COR-L47 (cell line): Measurements from ENCODE around the gene LRRC8E.
A peak's percentile ranks its signal among the peaks of the same experiment; 100 is the strongest.

ENCODE experiments used
- DNase-seq: peaks from one replicate; lab custom pipeline; 2025; lab: John Stamatoyannopoulos, UW

The LRRC8E gene

DNA sequence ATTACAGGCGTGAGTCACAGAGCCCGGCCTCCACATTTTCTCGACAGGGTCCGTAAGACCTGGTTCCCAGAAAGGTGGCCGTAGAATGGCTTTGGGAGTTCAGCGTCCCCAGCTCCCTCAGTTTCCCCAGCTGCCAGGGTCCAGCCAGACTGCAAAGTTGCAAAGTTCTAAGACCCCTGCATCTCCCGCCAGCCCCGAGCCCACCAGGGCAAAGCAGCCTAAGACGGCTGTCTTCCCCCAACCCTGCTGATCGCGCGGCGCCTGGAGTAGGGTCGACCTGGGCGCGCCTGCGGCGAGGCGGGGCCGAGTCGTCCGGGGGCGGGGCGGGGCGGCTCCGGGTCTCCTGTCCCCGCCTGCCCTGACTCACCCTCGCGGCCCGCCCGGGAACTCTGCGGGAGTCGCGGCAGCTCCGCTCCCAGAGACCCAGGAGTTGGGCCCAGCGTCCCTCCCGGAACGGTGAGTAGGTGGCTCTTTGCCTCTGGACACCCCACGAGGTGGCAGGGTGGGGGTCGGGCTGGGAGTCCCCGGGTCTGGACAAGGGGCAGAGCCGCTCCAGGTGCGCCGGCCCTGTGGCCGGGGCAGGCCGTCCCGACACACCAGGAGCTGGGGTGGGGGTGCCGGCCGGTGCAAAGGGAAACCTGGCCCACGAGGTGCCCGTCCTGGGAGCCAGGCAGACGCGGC lies at the start of gene LRRC8E:
LRRC8E (plus strand) TSS at position 366 of the 681 bp plus-strand sequence. CDS start 7,094 bp downstream, outside the sequence.
- DNase-seq = no peak

DNA sequence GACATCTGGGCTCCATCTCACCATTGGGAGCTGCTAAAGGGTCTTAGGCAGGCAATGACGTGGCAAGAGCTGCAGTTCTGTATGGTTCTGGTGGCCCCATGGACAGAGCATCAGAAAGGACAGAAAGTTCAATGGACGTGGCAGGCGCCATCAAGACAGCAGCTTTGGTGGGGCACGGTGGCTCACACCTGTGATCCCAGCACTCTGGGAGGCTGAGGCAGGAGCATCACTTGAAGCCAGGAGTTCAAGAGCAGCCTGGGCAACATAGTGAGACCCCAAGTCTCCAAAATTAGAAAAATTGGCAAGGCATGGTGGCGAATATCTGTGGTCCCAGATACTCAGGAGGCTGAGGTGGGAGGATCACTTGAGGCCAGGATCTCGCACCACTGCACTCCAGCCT lies 48.8 kb upstream of the LRRC8E start:
- no peak for DNase-seq

DNA sequence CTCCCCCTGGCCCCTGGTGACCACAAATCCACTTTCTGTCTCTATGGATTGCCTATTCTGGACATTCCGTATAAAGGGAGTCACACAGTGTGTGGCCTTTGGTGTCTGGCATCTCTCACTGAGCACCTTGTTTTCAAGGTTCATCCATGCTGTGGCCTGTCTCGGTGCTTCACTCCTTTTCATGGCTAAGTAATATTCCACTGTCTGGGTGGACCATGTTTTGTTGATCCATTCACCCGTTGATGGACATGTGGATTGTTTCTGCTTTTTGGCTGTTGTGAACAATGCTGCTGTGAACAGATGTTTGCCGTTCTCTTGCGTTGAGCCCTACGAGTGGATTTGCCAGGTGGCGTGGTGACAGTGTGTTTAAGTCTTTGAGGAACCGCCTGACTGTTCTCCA lies 47.7 kb upstream of the LRRC8E start:
- no peak for DNase-seq

DNA sequence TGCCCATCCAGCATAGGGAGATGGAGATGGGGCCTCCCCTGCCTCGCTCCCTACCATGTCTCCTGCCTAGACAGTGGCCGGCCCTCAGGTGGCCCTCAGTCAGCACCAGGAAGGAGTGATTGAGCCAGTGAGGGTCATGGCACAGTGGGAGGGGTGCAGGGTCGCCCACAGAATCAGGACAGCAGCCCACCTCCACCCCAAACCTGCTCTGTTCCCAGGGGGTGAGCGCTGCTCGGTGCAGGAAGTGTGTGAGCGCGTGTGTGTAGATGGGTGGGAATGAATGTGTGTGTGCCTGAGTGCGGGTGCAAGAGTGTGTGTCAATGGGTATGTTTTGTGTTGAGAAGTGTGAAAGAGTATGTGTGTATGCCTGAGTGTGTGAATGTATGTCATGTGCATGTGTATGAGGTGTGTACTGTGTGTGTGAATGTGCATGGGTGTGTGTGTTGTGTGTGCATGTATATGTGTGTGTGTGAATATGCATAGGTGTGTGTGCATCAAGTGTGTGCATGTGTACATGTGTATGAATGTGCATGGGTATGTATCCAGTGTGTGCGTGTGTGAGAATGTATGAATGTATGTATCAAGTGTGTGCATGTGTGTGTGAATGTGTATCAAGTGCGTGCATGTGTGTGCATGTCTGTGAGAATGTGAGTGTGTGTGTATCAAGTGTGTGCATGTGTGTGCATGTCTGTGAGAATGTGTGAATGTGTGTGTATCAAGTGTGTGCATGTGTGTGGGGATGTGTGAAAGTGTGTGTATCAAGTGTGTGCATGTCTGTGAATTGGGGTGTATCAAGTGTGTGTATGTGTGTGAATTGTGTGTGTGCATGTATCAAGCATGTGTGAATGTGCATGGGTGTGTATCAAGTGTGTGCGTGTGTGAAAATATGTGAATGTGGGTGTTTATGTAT lies 46.3 kb upstream of the LRRC8E start:
- DNase-seq = no peak

DNA sequence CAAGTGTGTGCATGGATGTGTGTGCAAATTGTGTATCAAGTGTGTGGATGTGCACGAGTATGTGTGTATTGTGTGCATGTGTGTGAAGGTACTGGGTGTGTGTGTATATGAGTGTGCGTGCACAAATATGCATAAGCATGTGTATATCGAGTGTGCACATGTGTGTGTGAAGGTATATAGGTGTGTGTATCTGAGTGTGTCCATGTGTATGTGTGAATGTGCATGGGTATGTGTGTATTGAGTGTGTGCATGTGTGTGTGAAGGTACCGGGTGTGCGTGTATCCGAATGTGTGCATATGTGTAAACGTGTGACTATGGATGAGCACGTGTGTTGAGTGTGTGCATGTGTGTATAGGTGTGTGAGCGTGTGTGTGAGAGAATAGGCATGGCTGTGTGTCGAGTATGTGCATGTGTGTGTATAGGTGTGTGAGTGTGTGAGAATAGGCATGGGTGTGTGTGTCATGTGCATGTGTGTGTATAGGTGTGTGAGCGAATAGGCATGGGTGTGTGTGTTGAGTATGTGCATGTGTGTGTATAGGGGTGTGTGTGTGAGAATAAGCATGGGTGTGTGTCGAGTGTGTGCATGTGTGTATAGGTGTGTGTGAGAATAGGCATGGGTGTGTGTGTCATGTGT lies 45.5 kb upstream of the LRRC8E start:
- DNase-seq = no peak

DNA sequence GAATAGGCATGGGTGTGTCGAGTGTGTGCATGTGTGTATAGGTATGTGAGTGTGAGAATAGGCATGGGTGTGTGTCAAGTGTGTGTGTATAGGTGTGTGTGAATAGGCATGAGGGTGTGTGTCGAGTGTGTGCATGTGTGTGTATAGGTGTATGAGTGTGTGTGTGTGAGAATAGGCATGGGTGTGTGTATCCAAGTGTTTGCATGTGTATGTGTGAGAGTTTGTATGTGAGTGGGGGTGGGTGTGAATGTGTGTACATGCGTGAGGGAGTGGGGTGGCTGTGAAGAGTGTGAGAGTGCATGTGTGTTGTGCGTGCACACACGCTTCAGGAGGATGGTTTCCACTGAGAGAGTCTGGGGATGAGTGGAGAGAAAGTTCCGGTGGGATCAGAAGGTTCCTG lies 44.8 kb upstream of the LRRC8E start:
- no peak for DNase-seq

DNA sequence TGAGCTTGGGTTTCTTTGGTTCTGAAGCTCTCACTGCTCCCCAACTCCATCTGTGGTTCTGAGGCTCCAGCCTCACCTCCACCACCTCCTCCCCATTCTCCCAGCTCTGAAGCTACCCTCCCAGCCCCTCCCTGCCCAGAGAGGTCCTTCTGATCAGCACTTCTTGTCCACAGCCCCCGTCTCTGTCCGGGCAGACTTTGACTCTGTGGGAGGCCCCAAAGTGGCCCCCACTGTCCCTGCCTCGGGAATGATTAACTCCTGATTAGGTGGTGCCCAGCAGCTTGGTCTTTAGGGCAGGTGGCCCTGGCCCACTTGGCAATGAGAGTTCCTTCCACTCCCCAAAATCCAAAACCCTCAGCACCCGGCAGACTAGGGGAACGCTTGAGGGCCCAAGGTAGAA lies 43.9 kb upstream of the LRRC8E start:
- DNase-seq = no peak

DNA sequence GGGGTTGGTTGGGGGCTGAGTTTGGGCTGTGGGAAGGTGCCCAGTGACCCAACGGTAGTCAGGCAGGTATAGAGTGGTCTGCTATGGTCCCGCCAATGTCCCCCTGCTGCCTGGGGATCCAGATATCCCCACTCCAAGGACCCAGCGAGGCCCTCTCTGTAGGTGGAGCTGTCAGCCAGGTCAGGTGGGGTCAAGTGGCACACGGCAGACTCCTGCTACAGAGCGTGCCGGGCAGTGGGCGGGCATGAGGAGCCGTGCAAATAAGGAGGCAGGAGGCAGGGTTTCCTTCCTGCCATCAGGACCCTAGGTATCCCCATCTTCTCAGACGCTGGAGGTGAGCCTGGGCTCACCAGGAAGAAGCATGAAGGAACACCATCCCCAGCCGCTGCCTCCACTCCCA lies 43.4 kb upstream of the LRRC8E start:
- no peak for DNase-seq

DNA sequence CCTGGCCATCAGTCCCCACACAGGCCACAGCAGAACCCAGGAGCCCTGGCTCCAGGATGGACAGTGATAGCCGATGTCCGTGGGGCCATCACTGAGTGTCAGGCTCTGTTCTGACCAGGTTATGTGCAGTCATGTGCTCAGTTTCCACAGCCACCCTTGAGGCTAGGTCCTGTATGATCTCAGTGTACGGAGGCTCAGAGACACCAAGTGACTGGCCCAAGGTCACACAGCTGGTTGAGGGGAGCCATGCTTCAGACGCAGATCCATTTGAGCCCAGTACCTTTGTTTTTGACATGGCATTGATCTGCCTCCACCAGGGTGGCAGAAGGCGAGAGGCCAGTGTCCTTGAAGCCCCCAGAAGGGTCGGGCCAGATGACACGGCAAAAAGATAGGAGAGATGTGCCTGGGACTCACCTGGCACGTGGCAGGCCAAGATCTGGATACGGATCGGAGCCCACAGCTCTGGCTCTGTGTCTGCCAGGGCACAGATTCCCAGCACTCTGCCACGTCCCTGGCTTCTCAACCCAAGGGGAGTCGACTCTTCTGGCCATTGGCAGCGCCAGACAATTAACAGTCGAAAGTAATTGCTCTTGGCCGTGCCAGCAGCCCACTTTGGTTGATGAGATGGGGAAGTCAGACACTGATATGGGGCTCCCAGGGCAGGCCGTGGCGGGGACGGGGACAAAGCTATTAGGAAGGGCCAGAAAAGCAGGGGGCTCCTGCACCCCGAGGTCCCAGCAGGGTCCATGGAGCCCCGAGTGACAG lies 42.7 kb upstream of the LRRC8E start:
- DNase-seq = no peak

DNA sequence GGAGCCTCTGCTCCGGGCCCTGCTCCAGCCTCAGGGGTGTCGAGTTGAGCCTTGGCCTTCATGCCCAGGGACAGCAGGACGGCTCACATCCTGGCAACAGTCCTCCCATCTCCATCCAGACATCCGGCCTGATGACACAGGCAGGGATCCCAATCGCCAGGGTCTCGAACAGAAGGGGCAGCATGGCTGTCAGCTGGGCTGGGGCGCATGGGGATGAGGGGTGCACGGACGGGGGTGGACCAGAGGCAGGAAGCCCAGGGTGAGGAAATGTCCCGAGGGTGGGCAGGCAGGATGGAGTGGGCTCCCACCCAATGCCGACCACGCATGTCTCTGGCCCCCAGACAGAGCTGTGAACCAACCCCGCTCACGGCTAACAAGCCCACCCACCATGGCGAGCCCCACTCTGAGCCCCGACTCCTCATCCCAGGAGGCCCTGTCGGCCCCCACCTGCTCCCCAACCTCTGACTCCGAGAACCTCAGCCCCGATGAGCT lies 42.1 kb upstream of the LRRC8E start:
- DNase-seq = no peak

DNA sequence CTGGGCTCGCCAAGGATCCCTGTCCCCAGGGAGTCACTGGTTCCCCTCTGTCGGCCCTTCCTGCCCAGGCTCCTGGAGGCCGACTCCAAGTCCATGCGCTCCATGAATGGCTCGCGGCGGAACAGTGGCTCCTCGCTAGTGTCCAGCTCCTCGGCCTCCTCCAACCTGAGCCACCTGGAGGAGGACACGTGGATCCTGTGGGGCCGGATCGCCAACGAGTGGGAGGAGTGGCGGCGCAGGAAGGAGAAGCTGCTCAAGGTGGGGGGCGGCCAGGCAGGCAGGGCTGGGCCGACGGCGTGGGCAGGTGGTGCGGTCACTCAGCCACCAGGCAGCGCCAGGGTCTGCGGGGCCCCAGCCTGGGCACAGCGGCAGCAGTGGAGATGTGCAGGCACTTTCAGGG lies 40.6 kb upstream of the LRRC8E start:
- DNase-seq = no peak

DNA sequence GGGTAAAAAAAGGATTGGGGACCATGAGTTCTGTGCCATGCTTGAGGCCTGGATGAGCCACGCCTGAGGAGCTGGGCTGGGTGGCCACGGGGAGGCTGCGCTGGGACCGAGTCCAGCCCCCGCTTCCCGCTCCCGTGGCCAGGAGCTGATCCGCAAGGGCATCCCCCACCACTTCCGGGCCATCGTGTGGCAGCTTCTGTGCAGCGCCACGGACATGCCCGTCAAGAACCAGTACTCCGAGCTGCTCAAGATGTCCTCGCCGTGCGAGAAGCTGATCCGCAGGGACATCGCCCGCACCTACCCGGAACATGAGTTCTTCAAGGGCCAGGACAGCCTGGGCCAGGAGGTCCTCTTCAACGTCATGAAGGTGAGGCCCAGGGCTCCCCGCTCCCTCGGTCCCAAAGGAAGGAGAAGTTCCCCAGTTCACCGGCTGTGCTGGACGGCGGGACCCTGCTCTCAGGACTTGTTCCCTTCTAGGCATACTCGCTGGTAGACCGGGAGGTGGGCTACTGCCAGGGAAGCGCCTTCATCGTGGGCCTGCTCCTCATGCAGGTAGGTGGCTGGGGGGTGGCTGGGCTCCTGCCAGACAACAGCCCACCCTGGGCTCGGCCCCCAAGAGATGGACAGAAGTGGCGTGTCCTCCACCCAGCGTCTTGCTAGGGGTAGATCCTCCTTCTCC lies 39.4 kb upstream of the LRRC8E start:
- no peak for DNase-seq

DNA sequence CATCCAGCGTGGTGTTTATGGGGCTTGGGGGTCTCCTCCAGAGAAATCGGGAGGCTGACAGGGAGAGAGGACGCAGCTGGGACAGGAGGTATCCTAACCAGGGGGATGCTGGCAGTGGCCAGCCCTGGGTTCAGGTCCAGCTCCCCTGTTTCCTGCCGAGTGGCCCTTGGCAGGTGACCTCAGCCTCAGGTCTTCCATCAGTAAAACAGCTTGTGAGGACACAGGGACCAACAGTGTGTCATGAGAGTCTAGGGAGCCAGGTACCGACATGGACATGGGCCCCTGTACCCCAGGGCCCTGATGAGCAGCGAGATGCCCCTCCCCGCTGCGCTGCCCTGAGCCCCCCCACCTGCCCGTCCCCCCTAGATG lies 38.7 kb upstream of the LRRC8E start:
- no peak for DNase-seq

DNA sequence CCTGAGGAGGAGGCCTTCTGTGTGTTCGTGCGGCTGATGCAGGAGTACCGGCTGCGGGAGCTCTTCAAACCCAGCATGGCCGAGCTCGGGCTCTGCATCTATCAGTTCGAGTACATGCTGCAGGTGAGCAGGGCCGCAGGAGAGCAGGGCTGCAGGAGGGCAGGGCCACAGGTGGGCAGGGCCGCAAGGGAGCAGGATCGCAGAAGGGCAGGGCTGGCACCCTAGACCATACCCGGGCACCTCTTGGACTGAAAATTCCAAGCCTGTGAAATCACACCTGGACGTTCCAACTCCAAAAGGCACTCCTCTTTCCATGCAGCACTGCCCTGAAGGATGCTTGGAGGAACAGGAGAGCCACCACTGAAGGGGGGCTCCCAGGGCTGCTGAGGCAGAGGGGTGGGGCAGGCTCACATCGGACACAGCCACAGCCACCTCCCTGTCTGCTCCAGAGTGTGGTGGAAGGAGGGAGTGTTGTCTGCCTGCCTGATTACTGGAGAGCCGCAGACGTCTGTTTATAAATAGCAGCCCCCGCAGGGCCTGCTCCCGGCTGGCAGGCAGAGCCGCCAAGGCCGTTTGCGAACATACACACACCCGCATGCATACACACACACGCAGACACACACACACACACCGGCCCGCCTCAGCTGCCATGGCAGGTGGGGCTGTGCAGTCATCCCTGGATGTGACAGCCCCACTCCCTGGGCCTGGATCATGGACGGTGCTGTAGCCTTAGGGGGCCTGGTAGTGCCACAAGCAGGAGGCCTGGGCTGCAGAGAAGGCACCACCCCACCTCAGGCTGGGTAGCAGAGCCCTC lies 38.1 kb upstream of the LRRC8E start:
- DNase-seq = no peak

DNA sequence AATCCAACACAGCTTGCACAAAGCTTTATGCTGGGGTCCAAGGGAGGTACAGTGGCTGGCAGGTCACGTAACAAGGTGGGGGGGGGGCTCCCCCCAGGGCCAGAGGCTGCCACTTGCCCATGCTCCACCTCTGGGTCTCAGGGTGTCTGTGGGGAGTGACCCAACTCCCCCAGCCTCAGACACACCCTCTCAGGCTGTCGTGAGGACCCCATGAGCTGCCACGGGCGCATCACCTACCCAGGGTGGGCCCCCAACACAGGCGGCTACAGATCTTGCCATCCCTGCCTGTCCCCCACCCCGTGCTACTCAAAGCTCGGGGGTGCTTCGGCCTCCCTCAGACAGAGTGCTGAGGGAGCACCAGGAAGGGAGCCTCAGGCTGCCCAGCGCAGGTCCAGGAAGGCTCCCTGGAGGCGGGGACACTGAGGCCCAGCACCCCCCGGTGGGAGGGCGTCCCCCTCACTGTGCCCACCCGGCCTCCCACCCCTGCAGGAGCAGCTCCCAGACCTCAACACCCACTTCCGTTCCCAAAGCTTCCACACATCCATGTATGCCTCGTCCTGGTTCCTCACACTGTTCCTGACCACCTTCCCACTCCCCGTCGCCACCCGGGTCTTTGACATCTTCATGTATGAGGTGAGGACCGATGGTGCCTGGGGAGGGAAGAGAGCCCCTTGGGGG lies 37.2 kb upstream of the LRRC8E start:
- DNase-seq = no peak

DNA sequence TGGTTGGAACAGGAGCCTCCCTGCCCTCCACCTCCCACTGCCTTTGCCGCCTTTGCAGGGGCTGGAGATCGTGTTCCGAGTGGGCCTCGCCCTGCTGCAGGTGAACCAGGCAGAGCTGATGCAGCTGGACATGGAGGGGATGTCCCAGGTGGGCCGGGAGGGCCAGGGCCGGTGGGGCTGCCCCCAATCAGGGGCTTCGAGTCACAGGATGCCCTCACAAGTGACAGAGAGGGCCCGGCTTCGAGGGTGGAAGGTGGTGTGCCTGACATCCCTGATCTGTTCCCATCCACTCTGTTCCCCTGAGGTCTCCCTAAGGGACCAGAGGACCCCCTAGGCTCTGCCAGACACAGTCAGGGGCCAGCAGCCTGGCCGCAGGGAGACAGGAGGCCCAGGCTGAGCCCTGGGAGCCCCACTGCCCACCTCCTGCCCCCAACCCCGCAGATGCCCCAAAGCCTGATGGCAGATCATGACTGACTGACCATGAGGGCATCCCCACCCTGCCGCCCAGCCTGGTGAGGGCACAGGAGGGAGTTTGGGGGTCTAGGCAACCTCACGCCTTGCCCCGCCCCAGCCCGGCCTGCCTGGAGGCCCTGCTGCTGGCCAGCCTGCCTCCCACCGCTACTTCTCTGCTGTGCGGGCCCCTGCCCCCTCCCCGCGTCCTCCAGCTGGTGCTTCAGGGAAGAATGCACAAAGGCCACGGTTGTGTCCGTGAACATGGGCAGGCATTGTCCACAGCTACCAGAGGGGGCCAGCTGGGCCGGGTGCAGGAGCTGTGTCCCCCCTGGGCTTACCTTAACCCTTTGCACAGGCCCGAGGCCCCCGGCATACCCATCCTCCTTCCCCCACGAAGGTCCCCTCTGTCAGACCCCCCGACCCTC lies 36.4 kb upstream of the LRRC8E start:
- DNase-seq = no peak

DNA sequence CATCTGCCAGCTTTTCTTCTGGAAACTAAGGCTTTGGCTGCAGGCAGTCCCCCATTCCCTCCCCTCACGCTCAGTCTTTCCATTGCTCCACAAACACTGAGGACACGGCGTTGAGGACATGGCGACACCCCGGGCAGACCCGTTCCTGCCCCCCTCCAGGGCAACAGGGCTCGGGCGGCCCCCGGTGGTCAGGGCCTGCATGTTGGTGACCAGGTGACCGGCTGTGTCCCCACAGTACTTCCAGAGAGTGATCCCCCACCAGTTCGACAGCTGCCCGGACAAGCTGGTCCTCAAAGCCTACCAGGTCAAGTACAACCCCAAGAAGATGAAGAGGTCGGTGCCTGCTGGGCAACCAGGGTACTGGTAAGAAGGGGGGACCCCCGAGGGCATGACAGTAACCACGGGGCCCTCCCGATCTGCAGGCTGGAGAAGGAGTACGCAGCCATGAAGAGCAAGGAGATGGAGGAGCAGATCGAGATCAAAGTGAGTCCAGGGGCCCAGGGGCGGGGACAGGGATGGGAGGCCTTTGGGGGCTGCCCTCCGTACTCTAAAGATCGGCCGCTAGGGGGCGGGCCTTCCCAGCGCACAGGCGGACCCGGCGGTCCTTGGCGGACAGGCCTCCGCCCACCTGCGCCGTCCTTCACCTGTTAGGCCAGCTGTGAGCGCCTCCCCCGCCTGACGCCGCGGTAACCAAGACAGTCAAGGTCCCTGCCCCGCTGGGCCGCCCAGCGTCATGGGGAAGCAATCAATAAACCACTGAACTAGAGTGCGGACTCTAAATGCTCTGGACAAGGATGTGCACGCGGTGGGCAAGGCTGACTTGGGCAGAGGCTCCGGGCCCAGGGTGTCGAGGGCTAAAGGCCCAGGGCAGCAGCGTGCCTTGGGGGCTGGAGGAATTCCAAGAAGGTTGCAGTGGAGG lies 35.2 kb upstream of the LRRC8E start:
- peak; percentile 94 for DNase-seq

DNA sequence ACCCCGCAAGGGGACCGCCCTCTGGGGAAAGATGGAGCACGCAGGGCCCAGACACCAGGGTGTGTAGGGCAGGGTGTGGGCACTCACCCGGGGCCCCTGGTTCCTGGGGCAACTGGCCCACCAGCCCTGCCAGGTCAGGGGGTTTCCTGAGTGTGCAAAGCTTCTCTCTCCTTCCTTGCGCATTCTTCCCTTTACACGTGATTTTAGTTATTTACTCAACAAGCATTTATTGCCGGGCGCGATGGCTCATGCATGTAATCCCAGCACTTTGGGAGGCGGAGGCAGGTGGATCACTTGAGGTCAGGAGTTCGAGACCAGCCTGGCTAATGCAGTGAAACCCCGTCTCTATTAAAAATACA lies 34.6 kb upstream of the LRRC8E start:
- DNase-seq = no peak
